RPMI8226 (cell line): Measurements from ENCODE around the gene WDR73.
A peak's percentile ranks its signal among the peaks of the same experiment; 100 is the strongest.
"Not testable (repeated sequence)": the region's sequence is repeated elsewhere in the genome, so short reads cannot be mapped to it uniquely, and the experiment has no call there.

Experiments used
- DNase-seq: peaks from one replicate; pipeline ENCODE4 v3.0.0-alpha.2; 2015

WDR73 gene

GRCh38 chr15:84657748-84658079, 3.6 kb upstream of the WDR73 start:
- no peak for DNase-seq

DNA sequence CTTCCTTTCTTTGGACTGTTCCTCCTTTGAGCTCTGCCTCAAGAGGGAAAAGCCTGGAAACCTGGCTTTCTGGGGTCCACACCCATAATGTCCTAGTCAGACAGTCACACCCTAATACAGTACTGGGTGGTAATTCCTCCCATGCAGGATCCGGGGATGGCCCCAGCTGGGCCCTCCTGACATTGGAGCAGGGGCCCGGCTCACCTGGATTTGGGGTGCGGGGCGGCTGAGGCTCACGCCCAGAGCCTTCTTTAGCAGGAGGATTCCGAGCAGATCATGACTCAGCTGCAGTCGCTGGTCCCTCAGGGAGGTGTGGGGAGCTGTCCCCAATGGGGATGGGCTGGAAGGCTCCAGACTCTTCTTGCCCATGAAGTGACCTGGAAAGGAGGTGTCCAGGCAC, 2.9 kb upstream of the WDR73 start:
- DNase-seq: no peak

- DNase-seq: peak; percentile 93
Observed at GRCh38 chr15:84654689-84655453, 788 bp upstream of the WDR73 start.

DNA sequence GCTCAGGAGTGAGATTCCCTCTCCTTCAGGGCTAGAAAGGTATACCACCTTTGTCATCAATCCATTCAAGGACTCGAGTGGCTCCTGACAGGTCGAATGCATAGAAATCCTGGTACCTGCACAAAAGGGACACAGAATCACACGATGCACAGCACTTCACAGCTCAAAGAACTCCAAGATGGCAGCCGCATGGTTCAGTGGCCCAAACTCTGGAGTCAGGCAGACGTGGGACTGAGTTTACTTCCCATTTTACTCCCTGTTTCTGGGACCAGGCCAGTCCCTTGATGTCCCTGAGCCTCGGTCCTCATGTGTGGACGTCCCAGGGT, 536 bp downstream of the WDR73 start:
- DNase-seq: no peak

GRCh38 chr15:84649706-84650105, 4.4 kb downstream of the WDR73 start:
- no peak for DNase-seq

DNA sequence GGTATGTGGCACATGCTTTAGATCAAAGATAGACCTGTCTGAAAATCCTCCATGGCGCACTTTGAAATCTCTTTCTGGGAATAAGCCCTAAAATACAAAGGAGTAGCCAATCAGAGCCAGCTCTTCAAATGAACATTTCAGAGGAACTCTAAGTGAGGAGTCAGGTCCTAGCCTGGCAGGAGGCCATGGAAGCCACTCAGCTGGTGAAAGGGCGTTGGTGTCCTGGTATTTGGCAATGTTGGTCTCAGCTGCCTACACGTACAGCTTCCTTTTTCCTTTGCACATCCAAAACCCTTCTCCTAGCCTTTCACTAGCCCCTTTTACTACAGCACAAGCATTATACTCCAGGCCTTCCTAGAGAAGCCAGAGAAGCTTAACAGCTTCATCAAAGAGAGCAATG, 5.5 kb downstream of the WDR73 start:
- DNase-seq: no peak

GRCh38 chr15:84647726-84648125, 6.4 kb downstream of the WDR73 start:
- DNase-seq: no peak

- DNase-seq: no peak
Observed at GRCh38 chr15:84645997-84646396, 8.1 kb downstream of the WDR73 start.

GRCh38 chr15:84645496-84645895, 8.6 kb downstream of the WDR73 start:
- no peak for DNase-seq

GRCh38 chr15:84643838-84644237, 10.2 kb downstream of the WDR73 start:
- DNase-seq: no peak

DNA sequence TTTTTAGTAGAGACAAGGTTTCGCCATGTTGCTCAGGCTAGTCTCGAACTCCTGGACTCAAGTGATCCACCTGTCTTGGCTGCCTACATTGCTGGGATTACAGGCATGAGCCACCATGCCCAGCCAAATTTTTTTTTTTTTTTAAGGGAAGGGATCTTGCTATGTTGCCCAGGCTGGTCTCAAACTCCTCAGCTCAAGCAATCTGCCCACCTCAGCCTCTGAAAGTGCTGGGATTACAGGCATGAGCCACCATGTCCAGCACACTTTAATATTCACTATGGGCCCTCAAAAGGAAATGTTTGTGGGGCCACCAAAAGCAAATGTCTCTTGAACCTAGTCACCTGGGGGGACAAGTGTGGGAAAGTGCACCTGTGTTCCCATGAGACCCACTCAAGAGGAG, 11.4 kb downstream of the WDR73 start:
- DNase-seq: not testable (repeated sequence)

DNA sequence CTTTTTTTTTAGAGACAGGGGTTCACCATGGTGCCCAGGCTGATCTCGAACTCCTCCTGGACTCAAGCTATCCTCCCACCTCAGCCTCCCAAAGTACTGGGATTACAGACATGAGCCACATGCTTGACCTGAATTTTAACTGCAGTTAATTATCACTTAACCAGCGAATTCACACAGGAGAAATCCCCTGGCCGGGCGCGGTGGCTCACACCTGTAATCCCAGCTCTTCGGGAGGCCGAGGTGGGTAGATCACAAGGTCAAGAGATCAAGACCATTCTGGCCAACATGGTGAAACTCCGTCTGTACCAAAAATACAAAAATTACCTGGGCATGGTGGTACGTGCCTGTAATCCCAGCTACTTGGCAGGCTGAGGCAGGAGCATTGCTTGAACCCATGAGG, 12.2 kb downstream of the WDR73 start:
- DNase-seq: not testable (repeated sequence)

DNA sequence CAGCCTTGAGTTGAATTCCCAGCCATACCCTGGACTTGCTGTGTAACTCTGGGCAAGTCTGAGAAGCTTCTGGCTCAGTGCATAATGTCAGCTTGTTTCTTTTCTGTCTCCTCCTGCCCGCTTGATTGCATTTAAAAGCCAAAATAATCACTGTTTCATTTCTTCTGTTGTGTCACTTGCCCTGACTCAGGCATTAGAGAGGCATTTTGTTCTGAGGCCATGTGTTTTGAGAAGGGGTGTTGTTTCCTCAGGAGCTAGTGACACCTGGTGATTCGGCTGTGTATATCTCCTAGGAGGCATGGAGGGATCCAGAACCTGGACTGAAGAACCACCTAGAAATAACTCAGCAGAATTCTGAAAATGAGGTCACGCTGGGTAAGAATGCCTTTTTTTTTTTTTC, 16.0 kb downstream of the WDR73 start:
- peak; percentile 57 for DNase-seq

GRCh38 chr15:84634228-84634837, 19.8 kb downstream of the WDR73 start:
- DNase-seq: no peak

DNA sequence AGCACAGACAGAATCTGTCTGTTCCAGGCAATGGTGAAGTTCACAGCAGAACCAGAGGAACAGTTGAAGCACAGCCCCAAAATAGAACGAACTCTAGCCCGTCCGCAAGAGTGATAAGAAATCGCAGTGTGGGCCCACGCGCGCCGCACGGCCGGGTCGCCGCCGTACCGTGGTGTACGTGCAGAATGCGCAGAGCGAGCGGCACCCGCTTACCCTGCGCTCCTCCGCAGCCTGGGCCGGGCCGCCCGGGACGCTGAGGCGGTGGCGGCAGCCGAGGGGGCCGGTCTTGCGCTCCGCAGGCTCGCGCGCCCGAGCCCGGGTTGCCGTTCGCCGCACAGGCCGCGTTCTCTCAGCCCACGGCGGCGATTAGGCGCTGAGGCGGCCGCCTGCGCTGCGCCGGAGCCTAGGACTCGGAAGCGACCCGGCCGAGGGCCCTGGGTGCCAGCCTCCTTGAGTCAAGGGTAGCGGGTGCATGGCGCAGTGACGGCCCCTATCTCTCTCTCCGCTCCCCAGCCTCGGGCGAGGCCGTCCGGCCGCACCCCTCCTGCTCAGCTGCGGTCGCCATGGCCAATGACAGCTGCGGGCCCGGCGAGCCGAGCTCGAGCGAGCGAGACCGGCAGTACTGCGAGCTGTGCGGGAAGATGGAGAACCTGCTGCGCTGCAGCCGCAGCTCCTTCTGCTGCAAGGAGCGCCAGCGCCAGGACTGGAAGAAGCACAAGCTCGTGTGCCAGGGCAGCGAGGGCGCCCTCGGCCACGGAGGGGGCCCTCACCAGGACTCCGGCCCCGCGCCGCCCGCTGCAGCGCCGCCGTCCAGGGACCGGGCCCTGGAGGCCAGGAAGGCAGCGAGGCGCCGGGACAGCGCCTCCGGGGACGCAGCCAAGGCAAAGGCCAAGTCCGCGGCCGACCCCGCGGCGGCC, 20.5 kb downstream of the WDR73 start:
- peak; percentile 76 for DNase-seq

DNA sequence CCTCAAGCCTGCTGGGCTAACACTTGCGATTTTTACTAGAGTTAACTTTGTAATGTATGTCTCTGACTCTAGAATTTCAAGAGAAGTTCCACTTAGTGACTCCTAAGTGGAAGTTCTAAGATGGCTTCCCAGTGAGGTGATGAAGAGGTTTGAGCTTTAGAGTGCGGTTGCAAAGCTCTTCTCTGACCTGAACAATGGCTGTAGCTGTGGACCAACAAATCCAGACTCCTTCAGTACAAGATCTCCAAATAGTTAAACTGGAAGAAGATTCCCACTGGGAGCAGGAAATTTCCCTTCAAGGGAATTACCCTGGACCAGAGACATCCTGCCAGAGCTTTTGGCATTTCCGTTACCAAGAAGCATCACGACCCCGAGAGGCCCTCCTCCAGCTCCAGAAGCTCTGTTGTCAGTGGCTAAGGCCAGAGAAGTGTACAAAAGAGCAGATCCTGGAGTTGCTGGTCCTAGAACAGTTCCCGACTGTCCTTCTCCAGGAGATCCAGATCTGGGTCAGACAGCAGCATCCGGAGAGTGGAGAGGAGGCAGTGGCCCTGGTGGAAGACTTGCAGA, 22.3 kb downstream of the WDR73 start:
- DNase-seq: no peak

DNA sequence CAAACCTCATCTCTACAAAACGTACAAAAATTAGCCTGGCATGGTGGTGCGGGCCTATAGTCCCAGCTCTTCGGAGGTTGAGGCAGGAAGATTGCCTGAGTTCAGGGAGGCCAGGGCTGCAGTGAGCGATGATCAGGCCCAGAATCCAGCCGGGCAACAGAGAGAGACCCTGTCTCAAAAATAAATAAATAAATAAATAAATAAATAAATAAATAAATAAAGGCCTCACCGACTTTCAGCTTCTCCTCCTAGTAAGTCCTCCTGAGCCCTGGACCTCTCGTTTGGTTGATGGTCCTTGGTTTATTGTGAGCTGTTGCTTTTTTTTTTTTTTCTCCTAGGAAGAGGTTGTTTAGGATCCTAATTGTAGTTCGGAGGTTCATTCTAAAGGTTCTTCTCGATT, 25.1 kb downstream of the WDR73 start:
- no peak for DNase-seq

DNA sequence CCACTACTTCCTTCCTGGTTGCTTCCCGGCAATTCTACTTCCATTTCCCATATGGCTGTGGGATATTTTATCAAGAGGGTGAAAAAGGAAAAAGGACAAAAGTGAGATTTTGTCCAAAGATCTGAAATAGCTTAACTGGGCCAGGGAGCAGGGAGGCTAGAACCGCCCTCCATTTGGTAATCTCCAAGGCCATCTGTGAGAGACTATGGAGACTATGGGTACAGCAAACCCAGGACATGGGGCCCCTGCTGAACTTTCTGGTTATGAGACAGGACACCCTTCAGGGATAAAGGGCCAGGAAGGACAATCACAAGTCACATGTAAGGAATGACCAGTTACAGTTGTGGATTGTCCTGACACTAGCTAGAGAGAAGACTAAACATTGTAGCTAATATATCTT, 29.0 kb downstream of the WDR73 start:
- no peak for DNase-seq

DNA sequence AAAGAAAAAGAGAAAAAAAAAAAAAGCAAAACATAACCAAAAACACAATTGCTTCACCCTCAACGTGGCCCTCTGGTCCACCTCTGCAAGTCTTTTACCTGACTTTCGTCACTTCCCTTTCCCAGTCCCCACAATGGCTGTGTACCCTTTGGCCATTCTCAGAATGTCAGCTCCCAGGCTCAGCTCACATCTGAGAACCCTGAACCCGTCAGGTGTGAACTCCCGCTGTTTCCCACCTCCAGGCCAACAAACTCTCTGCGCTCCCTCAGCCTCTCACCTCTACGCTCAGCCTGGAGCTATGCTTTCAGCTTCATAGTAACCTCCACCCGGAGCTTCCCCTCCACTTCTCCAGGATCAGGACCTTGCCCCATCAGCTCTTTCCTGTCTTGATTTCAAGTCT, 29.7 kb downstream of the WDR73 start:
- DNase-seq: no peak

GRCh38 chr15:84621358-84621979, 32.6 kb downstream of the WDR73 start:
- DNase-seq: no peak

- no peak for DNase-seq
Observed at GRCh38 chr15:84620626-84621025, 33.5 kb downstream of the WDR73 start.

DNA sequence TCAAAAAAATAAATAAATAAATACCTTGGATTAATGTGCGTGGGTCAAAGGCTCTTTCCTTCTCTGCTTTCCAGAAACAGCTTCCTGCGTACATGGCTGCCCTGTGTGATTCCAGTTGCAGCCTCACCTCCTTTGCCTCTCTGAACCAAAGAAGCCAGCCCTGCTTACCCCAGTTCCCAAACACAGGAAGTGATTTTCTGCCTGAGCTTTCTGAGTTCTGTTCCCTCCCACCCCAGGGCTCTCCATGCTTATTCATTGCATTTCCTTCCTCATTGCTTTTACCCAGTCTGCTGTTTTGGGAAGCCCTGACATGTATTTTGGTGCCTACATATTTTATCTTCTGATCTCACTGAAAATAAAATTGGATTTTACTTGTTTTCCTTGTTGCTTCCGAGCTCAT, 37.8 kb downstream of the WDR73 start:
- DNase-seq: no peak

- DNase-seq: no peak
Observed at GRCh38 chr15:84611631-84612030, 42.5 kb downstream of the WDR73 start.
